Neural progenitor cell (in vitro differentiated cells): ENCODE measurements around the gene VPS26B.

Experiments used
- EZH2 ChIP-seq: fragments of 200-600 bp; sonication (generic); IDR thresholded peaks from 2 replicates; pipeline ENCODE4 v1.6.1; 2017; ENCODE audit warnings: antibody characterized with exemption, mild to moderate bottlenecking, moderate library complexity
- EZH2phosphoT487 ChIP-seq: fragments of 200-600 bp; sonication (generic); IDR thresholded peaks from 2 replicates; pipeline ENCODE4 v1.6.1; 2017; ENCODE audit warnings: antibody characterized with exemption
- TF ChIP-seq, protein P1 (sequence below): fragments of 200-600 bp; sonication (generic); IDR thresholded peaks from 2 replicates; pipeline ENCODE4 v1.5.1; 2017; ENCODE audit warnings: antibody characterized with exemption, mild to moderate bottlenecking

DNA sequence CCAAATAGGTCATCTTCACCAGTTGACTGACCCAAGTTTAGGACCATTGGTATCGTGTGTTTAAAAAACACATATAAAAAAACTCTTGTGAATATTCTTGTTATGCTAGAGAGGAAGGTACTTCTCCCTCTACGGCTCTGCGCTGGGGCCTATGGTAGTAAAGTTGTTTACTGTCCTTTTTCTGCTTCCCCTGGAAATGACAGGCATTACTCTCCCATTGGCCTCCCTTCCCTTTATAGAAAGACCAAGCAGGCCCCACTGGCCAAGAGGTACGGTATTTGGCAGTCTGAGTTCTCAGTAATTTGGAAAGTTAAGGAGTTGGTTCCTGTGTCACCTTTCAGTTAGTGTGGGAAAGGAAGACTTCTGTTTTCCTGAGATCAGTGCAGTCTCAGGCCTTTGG, 22.2 kb downstream of the VPS26B start:
- TF ChIP-seq, protein P1, sequence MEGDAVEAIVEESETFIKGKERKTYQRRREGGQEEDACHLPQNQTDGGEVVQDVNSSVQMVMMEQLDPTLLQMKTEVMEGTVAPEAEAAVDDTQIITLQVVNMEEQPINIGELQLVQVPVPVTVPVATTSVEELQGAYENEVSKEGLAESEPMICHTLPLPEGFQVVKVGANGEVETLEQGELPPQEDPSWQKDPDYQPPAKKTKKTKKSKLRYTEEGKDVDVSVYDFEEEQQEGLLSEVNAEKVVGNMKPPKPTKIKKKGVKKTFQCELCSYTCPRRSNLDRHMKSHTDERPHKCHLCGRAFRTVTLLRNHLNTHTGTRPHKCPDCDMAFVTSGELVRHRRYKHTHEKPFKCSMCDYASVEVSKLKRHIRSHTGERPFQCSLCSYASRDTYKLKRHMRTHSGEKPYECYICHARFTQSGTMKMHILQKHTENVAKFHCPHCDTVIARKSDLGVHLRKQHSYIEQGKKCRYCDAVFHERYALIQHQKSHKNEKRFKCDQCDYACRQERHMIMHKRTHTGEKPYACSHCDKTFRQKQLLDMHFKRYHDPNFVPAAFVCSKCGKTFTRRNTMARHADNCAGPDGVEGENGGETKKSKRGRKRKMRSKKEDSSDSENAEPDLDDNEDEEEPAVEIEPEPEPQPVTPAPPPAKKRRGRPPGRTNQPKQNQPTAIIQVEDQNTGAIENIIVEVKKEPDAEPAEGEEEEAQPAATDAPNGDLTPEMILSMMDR: no peak
- no peak for TF ChIP-seq EZH2
- no peak for TF ChIP-seq EZH2phosphoT487
